RWPE1 (cell line): Measurements from ENCODE around the gene DNAH12.
"Not testable (repeated sequence)": the region's sequence is repeated elsewhere in the genome, so short reads cannot be mapped to it uniquely, and the experiment has no call there.

ENCODE experiments used
- CTCF ChIA-PET: fragments of 350-600 bp; sonication (Branson Sonifier 250); formaldehyde crosslinking; extraction: SDS; loops from one replicate; lab custom pipeline; 2021; lab: Yijun Ruan, JAX
- POLR2A ChIA-PET: fragments of 400-600 bp; formaldehyde crosslinking; extraction: SDS; loops from one replicate; lab custom pipeline; 2020; ENCODE audit warnings: antibody characterized with exemption; ENCODE audit not compliant: low non-redundant PET; lab: Yijun Ruan, JAX
- DNase-seq: peaks from one replicate; pipeline ENCODE4 v3.0.0; 2012; ENCODE audit warnings: low spot score
- H3K27ac ChIP-seq: fragments of 450-650 bp; 2 replicates; pipeline ENCODE4 v1.5.1; 2017
- TF ChIP-seq, protein P1 (sequence below): fragments of 450-650 bp; conservative IDR thresholded peaks from 2 replicates; pipeline ENCODE4 v1.5.1; 2017; ENCODE audit warnings: low read depth, mild to moderate bottlenecking

DNAH12 gene

DNA sequence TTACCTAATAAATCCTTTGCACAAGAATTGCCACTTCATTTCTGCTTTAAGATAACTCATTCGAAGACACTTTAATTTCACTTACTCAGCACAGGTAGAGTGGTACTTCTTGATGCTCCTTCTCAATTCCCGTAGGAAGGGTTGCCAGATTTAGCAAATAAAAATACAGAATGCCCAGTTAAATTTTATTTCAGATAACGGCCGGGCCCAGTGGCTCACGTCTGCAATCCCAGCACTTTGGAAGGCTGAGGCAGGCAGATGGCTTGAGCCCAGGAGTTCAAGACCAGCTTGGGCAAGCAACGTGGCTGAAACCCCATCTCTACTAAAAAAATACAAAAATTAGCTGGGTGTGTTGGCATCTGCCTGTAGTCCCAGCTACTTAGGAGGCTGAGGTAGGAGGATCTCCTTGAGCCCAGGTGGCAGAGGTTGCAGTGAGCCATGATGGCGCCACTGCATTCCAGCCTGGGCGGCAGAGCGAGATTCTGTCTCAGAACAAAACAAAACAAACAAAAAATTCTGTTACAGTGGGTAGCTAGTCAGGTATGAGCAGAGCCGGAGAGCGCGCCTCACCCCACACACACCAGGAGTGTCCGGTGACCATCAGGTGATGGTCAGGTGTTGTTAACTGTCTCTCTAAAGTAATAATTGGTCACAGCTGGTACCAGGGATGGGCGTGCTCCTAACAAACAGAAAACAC is 92.8 kb downstream of the DNAH12 start:
- ChIA-PET CTCF (no interaction called here), POLR2A (no interaction called here)
- no peak for DNase-seq
- H3K27ac ChIP-seq: no peak overlapping the region
- TF ChIP-seq, protein P1, sequence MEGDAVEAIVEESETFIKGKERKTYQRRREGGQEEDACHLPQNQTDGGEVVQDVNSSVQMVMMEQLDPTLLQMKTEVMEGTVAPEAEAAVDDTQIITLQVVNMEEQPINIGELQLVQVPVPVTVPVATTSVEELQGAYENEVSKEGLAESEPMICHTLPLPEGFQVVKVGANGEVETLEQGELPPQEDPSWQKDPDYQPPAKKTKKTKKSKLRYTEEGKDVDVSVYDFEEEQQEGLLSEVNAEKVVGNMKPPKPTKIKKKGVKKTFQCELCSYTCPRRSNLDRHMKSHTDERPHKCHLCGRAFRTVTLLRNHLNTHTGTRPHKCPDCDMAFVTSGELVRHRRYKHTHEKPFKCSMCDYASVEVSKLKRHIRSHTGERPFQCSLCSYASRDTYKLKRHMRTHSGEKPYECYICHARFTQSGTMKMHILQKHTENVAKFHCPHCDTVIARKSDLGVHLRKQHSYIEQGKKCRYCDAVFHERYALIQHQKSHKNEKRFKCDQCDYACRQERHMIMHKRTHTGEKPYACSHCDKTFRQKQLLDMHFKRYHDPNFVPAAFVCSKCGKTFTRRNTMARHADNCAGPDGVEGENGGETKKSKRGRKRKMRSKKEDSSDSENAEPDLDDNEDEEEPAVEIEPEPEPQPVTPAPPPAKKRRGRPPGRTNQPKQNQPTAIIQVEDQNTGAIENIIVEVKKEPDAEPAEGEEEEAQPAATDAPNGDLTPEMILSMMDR: no peak

DNA sequence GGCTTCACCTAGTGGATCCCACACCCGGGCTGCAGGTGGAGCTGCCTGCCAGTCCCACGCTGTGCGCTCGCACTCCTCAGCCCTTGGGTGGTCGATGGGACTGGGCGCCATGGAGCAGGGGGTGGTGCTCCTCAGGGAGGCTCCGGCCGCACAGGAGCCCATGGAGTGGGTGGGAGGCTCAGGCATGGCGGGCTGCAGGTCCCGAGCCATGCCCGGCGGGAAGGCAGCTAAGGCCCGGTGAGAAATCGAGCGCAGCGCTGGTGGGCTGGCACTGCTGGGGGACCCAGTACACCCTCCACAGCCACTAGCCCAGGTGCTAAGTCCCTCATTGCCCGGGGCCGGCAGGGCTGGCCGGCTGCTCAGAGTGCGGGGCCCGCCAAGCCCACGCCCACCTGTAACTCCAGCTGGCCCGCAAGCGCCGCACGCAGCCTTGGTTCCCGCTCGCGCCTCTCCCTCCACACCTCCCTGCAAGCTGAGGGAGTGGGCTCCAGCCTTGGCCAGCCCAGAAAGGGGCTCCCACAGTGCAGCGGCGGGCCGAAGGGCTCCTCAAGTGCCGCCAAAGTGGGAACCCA is 94.8 kb downstream of the DNAH12 start:
- CTCF ChIA-PET, DNase-seq, POLR2A ChIA-PET, H3K27ac ChIP-seq: not testable (repeated sequence)

DNA sequence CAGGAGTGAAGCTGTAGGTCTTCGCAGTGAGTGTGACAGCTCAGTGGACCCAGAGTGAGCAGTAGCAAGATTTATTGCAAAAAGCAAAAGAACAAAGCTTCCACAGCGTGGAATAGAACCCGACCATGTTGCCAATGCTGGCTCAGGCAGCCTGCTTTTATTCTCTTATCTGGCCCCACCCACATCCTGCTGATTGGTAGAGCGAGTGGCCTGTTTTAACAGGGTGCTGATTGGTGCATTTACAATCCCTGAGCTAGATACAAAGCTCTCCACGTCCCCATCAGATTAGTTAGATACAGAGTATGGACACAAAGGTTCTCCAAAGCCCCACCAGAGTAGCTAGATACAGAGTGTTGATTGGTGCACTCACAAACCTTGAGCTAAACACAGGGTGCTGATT is 95.7 kb downstream of the DNAH12 start:
- POLR2A ChIA-PET, DNase-seq: not testable (repeated sequence)

DNA sequence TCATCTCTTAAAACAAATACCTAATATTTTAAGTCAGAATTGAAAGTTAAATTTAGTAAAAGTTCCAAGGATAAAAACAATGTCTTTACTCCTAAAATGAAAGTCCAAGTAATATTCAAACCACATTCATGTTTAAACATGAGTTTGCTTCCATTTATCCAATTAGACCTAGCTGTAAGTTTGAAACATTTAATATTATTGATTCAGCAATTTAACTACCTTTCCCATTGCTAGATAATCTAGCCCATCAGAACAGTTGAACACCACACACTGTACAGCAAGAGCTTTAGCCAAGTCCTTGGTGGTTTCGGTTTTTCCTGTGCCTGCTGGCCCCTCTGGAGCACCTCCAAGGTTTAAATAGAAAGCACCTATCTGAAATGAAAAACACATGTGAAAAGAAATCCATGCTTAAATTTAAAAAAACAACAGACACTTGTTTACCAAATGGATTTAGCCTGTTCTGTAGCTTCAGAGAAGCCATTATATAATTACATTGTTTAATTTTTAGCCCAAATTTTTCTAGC is 97.8 kb downstream of the DNAH12 start:
- TF ChIP-seq, protein P1: no peak
- POLR2A ChIA-PET: no interaction called here
- CTCF ChIA-PET: interaction anchor here (0.7 kb wide), 1 partner anchor 17 kb away, joined by 4 read pairs; no protein-coding TSS in a partner anchor
- no peak for DNase-seq
- no peak overlapping the region for H3K27ac ChIP-seq

More for the DNA sequence above, 95.7 kb downstream of the DNAH12 start:
- CTCF ChIA-PET, H3K27ac ChIP-seq: not testable (repeated sequence)

DNA sequence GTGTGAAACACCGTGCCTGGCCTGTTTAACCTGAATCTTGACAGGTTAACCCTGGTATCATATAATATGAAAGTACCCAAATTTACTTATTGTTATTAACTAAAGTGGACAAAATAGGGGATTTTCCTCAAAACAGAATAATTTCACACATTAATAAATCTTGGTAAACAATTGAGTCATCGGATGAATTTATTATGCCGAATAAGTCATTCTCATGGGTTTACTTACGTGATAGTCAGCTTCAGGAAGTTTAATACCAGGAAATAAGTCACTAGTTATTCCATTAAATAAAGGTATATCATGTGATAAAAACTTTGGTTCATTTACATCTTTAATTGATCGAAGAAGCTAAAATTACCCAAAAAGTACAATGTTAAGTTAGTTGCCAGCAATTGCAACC is 99.7 kb downstream of the DNAH12 start:
- ChIA-PET POLR2A (no interaction called here), CTCF (no interaction called here)
- TF ChIP-seq, protein P1: no peak
- DNase-seq: no peak
- H3K27ac ChIP-seq: no peak overlapping the region

DNA sequence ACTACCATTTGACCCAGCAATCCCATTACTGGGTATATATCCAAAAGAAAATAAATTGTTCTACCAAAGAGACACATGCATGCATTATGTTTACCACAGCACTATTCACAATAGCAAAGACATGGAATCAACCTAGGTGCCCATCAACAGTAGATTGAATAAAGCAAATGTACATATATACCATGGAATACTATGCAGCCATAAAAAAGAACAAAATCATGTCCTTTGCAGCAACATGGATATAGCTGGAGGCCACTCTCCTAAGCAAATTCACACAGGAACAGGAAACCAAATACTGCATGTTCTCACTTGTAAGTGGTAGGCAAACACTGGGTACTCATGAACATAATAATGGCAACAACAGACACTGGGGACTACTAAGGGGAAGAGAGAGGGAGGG is 104.0 kb downstream of the DNAH12 start:
- POLR2A ChIA-PET, CTCF ChIA-PET, H3K27ac ChIP-seq, DNase-seq: not testable (repeated sequence)

DNA sequence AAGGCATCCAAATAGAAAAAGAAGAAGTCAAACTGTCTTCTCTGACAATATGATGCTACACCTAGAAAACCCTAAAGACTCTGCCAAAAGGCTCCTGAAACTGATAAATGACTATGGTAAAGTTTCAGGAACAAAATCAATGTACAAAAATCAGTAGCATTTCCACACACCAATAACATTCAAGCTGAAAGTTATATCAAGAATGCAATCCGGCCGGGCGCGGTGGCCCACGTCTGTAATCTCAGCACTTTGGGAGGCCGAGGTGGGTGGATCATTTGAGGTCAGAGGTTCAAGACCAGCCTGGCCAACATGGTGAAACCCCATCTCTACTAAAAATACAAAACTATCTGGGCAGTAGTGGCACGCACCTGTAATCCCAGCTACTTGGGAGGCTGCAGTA is 105.7 kb downstream of the DNAH12 start:
- CTCF ChIA-PET, DNase-seq, POLR2A ChIA-PET, H3K27ac ChIP-seq: not testable (repeated sequence)

DNA sequence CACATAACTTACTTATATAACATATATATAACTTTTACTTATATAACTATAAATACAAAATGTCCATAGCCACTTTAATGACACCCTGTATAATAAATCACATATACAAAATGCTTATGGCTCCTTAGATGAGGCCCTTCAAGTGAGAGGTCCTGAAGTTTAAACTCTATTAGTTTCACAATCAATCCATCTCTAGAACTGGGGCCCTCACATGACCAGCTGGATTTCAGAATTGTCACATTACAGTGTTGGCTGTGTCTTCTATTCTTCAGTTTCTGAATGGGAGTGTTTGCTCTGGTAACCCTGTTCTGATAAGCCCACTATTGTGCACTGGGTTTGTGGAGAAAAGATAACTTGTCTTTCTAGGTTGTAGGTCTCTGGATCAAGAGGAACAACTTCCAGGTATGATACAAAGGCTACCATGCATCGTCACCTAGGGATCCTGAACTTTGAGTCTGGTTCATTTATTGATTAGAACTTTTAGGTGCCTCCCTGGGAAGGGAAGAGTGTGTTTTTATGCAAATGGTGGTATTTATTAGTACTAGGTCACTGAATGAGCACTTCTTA is 107.9 kb downstream of the DNAH12 start:
- H3K27ac ChIP-seq: no peak overlapping the region
- ChIA-PET POLR2A (no interaction called here), CTCF (no interaction called here)
- TF ChIP-seq, protein P1: no peak
- no peak for DNase-seq
